Uterine smooth muscle cell (primary cell): Measurements from ENCODE around the gene COG4. TPM values are rescaled to one million over a fixed set of nuclear protein-coding genes. Genes with fewer than 3 reads are reported as not detected.

Experiments used
- total RNA-seq: library from RNA; depleted of rRNA; stranded (reverse); fragments of >200 nt; gene quantifications from 2 replicates; pipeline ENCODE4 v1.2.3, GENCODE V29; 2014

Gene COG4
- 76.6 and 102 TPM in 2 replicates for total RNA-seq

GRCh38 chr16:70523076-70523742 lies at the start of gene COG4:
Gene COG4, minus strand, starts transcription at chr16:70523554. Its CDS starts 11 bp downstream, at chr16:70523543.

GRCh38 chr16:70523743-70524398 lies 517 bp upstream of the COG4 start, which contains the start of gene SF3B3:
Gene SF3B3, plus strand, starts transcription at chr16:70523816. Its CDS starts 2,841 bp downstream, at chr16:70526657.

GRCh38 chr16:70454222-70455034 lies 68.9 kb downstream of the COG4 start, which contains the start of gene FCSK:
Gene FCSK, plus strand, starts transcription at chr16:70454595. Its CDS starts 8,596 bp downstream, at chr16:70463191.

GRCh38 chr16:70438969-70439862 lies 84.1 kb downstream of the COG4 start, which contains the start of gene ST3GAL2:
Gene ST3GAL2, minus strand, starts transcription at chr16:70439100. Its CDS starts 40,570 bp downstream, at chr16:70398530.

Other genes starting within 250 kb of the COG4 start
- gene AARS1, start 234.0 kb downstream of the COG4 start, total RNA-seq: 326 and 581 TPM in 2 replicates
- gene DDX19B, start 224.4 kb downstream of the COG4 start, total RNA-seq: 21.5 and 28.6 TPM in 2 replicates
- 43.0 and 44.3 TPM in 2 replicates for gene DDX19A, start 176.7 kb downstream of the COG4 start, total RNA-seq
- gene ST3GAL2, start 84.5 kb downstream of the COG4 start, total RNA-seq: 20.9 and 21.4 TPM in 2 replicates
- gene FCSK, start 69.0 kb downstream of the COG4 start, total RNA-seq: 11.6 and 14.7 TPM in 2 replicates
- gene SF3B3, start 262 bp upstream of the COG4 start, total RNA-seq: 141 and 206 TPM in 2 replicates
- gene IL34, start 123.0 kb upstream of the COG4 start, total RNA-seq: 2.0 and 6.2 TPM in 2 replicates
- 15.6 and 22.7 TPM in 2 replicates for gene MTSS2, start 162.5 kb upstream of the COG4 start, total RNA-seq